CD4-positive, alpha-beta T cell (primary cell): Measurements from ENCODE around the gene CDH12. TPM values are rescaled to one million over a fixed set of nuclear protein-coding genes. Genes with fewer than 3 reads are reported as not detected.

Experiments used
- ATAC-seq: fragments of 200-7000 bp; cut with Tn5 transposase; one replicate; pipeline ENCODE4 v1.10.0; 2022; ENCODE audit warnings: mild to moderate bottlenecking; ENCODE audit not compliant: poor library complexity
- CTCF ChIA-PET: fragments of 350-600 bp; sonication (Branson Sonifier 250); formaldehyde crosslinking; loops from one replicate; lab custom pipeline; 2021; ENCODE audit warnings: antibody characterized with exemption, inconsistent platforms; lab: Charles Lee
- POLR2A ChIA-PET: fragments of 350-600 bp; sonication (Branson Sonifier 250); formaldehyde crosslinking; loops from one replicate; lab custom pipeline; 2021; ENCODE audit warnings: antibody characterized with exemption, inconsistent platforms; lab: Charles Lee
- DNase-seq, 14 experiments: peaks; one replicate each; pipeline ENCODE4 v3.0.0-alpha.2; 2013 to 2020; ENCODE audit warnings: mixed read lengths in 2 of 14
- H3K27ac ChIP-seq, 2 donors: one replicate each; pipeline versions ENCODE4 v1.5.1 to v1.7.0; 2013; ENCODE audit warnings: low read length in 2 of 2, low read depth in 1 of 2, mild to moderate bottlenecking in 1 of 2
- H3K27me3 ChIP-seq, 2 experiments: 1 replicate in 1 of 2; 2 replicates in 1 of 2; pipeline versions ENCODE4 v1.6.1 to v1.7.0; 2013; ENCODE audit warnings: low read length in 2 of 2, control low read depth in 1 of 2, mild to moderate bottlenecking in 1 of 2, moderate library complexity in 1 of 2; ENCODE audit not compliant: insufficient read depth in 2 of 2, control insufficient read depth in 1 of 2
- H3K36me3 ChIP-seq: one replicate; pipeline ENCODE4 v1.6.1; 2013; ENCODE audit warnings: low read length, control low read depth; ENCODE audit not compliant: insufficient read depth
- H3K4me1 ChIP-seq: one replicate; pipeline ENCODE4 v1.6.1; 2013; ENCODE audit warnings: low read length, control low read depth; ENCODE audit not compliant: insufficient read depth
- H3K4me3 ChIP-seq: one replicate; pipeline ENCODE4 v1.5.1; 2013; ENCODE audit warnings: mild to moderate bottlenecking, low read length, moderate library complexity
- H3K9me3 ChIP-seq, 2 experiments: 1 replicate in 1 of 2; 2 replicates in 1 of 2; pipeline versions ENCODE4 v1.6.1 to v1.7.0; 2013; ENCODE audit warnings: low read length in 2 of 2, mild to moderate bottlenecking in 2 of 2, control low read depth in 1 of 2, moderate library complexity in 1 of 2; ENCODE audit not compliant: control insufficient read depth in 1 of 2, insufficient read depth in 1 of 2
- H3K27ac Mint-ChIP-seq: one replicate; pipeline ENCODE4 v1.8.0; 2020; ENCODE audit warnings: mixed read lengths
- H3K27me3 Mint-ChIP-seq: one replicate; pipeline ENCODE4 v1.8.0; 2021; ENCODE audit warnings: mixed read lengths
- H3K36me3 Mint-ChIP-seq: one replicate; pipeline ENCODE4 v1.8.0; 2021; ENCODE audit warnings: low read depth, mixed read lengths
- H3K4me1 Mint-ChIP-seq: one replicate; pipeline ENCODE4 v1.8.0; 2021; ENCODE audit warnings: low read depth, mixed read lengths
- H3K4me3 Mint-ChIP-seq: one replicate; pipeline ENCODE4 v1.8.0; 2020; ENCODE audit warnings: mild to moderate bottlenecking, mixed read lengths
- H3K9me3 Mint-ChIP-seq: one replicate; pipeline ENCODE4 v1.8.0; 2020; ENCODE audit warnings: mixed read lengths
- CTCF ChIP-seq: fragments of 200-600 bp; IDR thresholded peaks from one replicate; pipeline ENCODE4 v1.8.0; 2022; ENCODE audit warnings: antibody characterized with exemption, mild to moderate bottlenecking
- intact Hi-C, 2 experiments: fragments of 100-400 bp; cut with DNase I in 1 of 2; cut with micrococcal nuclease in 1 of 2; formaldehyde crosslinking; loops; one replicate each; pipeline versions ENCODE4 v1.15.1 to v1.9.0; 2023 to 2025; cut with DNase I, micrococcal nuclease
- total RNA-seq, 174 experiments: library from RNA in 2 of 174; stranded (reverse) in 2 of 174; gene quantifications; one replicate each; pipeline ENCODE4 v1.2.3 and lab custom pipeline; 2021 to 2026

CDH12 gene
- total RNA-seq, 2 experiments from 2014 or later = not detected

- Histone ChIP-seq H3K27me3 (no peaks in the 10 kb centered on the region), H3K27ac (no peak overlapping the region), H3K4me1 (no peaks in the 10 kb centered on the region), H3K9me3 (no peaks in the 10 kb centered on the region), H3K36me3 (no peaks in the 10 kb centered on the region), H3K4me3 (no peak overlapping the region)
- intact Hi-C loops = no loop called here
- Mint-ChIP-seq H3K27me3 (no peaks in the 10 kb centered on the region), H3K36me3 (no peaks in the 10 kb centered on the region), H3K4me3 (no peak overlapping the region), H3K9me3 (peaks cover 12% of the 10 kb centered on the region), H3K27ac (no peak overlapping the region), H3K4me1 (no peaks in the 10 kb centered on the region)
- no peak for TF ChIP-seq CTCF
- POLR2A ChIA-PET = no interaction called here
- CTCF ChIA-PET = no interaction called here
- ATAC-seq (no peak), DNase-seq (no peak)
Measured at GRCh38 chr5:22504411-22504810, 348.7 kb downstream of the CDH12 start.

- POLR2A ChIA-PET = interaction anchor here (0.6 kb wide), 1 partner anchor 1024 kb away, joined by 3 read pairs; no protein-coding TSS in a partner anchor
- Histone ChIP-seq H3K36me3 (no peaks in the 10 kb centered on the region), H3K27ac (no peak overlapping the region), H3K27me3 (no peaks in the 10 kb centered on the region), H3K4me1 (no peaks in the 10 kb centered on the region), H3K9me3 (peaks cover 0 to 4% of the 10 kb centered on the region in 2 experiments), H3K4me3 (no peak overlapping the region)
- Mint-ChIP-seq H3K36me3 (no peaks in the 10 kb centered on the region), H3K4me3 (no peak overlapping the region), H3K9me3 (peaks cover 16% of the 10 kb centered on the region), H3K27ac (no peak overlapping the region), H3K4me1 (no peaks in the 10 kb centered on the region), H3K27me3 (no peaks in the 10 kb centered on the region)
- intact Hi-C loops = no loop called here
- no peak for TF ChIP-seq CTCF
- DNase-seq (no peak), ATAC-seq (no peak)
- CTCF ChIA-PET = no interaction called here
Measured at GRCh38 chr5:22500556-22500955, 352.6 kb downstream of the CDH12 start.

GRCh38 chr5:22496666-22497065 lies 356.5 kb downstream of the CDH12 start:
- TF ChIP-seq CTCF = no peak
- intact Hi-C loops = no loop called here
- Histone ChIP-seq H3K36me3 (no peaks in the 10 kb centered on the region), H3K27me3 (no peaks in the 10 kb centered on the region), H3K9me3 (peaks cover 0 to 8% of the 10 kb centered on the region in 2 experiments), H3K4me1 (no peaks in the 10 kb centered on the region), H3K27ac (no peak overlapping the region), H3K4me3 (no peak overlapping the region)
- POLR2A ChIA-PET = no interaction called here
- DNase-seq = no peak
- H3K9me3 Mint-ChIP-seq = peaks cover 15% of the 10 kb centered on the region
- CTCF ChIA-PET = no interaction called here
- no peaks in the 10 kb centered on the region for H3K4me1 Mint-ChIP-seq
- H3K27ac Mint-ChIP-seq = no peak overlapping the region
- no peak overlapping the region for H3K4me3 Mint-ChIP-seq
- ATAC-seq = no peak
- no peaks in the 10 kb centered on the region for H3K27me3 Mint-ChIP-seq
- no peaks in the 10 kb centered on the region for H3K36me3 Mint-ChIP-seq
